B cell (primary cell): Measurements from ENCODE around the gene KRTAP10-5.

Experiments
- EZH2 ChIP-seq: IDR thresholded peaks from 2 replicates; pipeline ENCODE4 v1.6.1; 2012; ENCODE audit warnings: borderline replicate concordance, low read depth, mild to moderate bottlenecking, moderate library complexity, low read length; ENCODE audit not compliant: insufficient read depth, poor library complexity, severe bottlenecking
- TF ChIP-seq, protein P1 (sequence below): fragments of 200-600 bp; IDR thresholded peaks from one replicate; pipeline ENCODE4 v1.8.0; 2022; ENCODE audit warnings: antibody characterized with exemption, mild to moderate bottlenecking

DNA sequence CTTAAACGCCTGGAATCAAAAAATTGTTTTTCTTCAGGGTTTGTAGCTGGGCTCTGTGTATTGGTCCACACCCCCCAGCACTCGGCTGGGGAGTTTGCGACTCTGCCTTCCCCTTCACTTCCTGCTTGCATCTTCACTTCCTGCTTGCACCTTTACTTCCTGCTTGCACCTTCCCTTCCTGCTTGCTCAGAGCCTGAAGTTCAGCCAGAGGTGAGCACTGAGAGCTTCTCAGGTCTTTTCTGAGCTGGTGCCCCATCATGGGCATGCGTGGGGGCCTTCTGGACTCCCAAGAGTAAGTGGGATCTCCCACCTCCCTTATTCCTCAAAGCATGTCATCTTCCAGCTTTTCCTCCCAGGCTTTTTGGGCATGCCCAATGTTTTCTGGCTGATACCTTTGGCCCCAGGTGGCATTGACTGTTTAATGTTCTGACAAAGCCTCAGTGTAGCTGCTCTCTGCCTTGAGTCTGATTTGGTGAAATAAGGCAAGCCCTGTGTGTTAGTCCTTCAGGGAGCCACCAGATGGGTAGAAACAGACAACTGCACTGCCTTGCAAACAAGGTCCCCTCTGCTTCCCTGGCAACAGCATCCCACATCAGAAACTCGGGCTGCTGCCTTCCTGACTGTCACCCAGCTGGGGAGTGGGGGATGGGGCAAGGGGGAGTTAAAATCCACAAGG is 32.6 kb downstream of the KRTAP10-5 start:
- TF ChIP-seq, protein P1, sequence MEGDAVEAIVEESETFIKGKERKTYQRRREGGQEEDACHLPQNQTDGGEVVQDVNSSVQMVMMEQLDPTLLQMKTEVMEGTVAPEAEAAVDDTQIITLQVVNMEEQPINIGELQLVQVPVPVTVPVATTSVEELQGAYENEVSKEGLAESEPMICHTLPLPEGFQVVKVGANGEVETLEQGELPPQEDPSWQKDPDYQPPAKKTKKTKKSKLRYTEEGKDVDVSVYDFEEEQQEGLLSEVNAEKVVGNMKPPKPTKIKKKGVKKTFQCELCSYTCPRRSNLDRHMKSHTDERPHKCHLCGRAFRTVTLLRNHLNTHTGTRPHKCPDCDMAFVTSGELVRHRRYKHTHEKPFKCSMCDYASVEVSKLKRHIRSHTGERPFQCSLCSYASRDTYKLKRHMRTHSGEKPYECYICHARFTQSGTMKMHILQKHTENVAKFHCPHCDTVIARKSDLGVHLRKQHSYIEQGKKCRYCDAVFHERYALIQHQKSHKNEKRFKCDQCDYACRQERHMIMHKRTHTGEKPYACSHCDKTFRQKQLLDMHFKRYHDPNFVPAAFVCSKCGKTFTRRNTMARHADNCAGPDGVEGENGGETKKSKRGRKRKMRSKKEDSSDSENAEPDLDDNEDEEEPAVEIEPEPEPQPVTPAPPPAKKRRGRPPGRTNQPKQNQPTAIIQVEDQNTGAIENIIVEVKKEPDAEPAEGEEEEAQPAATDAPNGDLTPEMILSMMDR = no peak
- TF ChIP-seq EZH2 = no peak
